ENCODE results near the gene ZBTB47.

- TF ChIP-seq CTCF (IDR thresholded peaks at IDR 0.05; ENCODE audit: poor library complexity, severe bottlenecking) (no peak), EZH2 (IDR thresholded peaks at IDR 0.05; ENCODE audit: borderline replicate concordance, insufficient read depth, low read length, poor library complexity, severe bottlenecking) (no peak), EP300 (conservative IDR thresholded peaks at IDR 0.05; ENCODE audit: poor library complexity, severe bottlenecking) (no peak), RAD21 (conservative IDR thresholded peaks at IDR 0.05) (no peak), TAF1 (IDR thresholded peaks at IDR 0.05; ENCODE audit: low read depth) (no peak), REST (IDR thresholded peaks at IDR 0.05; ENCODE audit: borderline replicate concordance) (no peak), POLR2AphosphoS5 (IDR thresholded peaks at IDR 0.05) (no peak), MXI1 (conservative IDR thresholded peaks at IDR 0.05; ENCODE audit: poor library complexity, severe bottlenecking) (no peak)
Observed at GRCh38 chr3:42688016-42688415, 34.5 kb downstream of the ZBTB47 start.
